ENCODE data around the gene PGGHG.
A peak's percentile ranks its signal among the peaks of the same experiment; 100 is the strongest.
"Not testable (repeated sequence)": the region's sequence is repeated elsewhere in the genome, so short reads cannot be mapped to it uniquely, and the experiment has no call there.

The PGGHG gene

GRCh38 chr11:259413-259812, 29.5 kb upstream of the PGGHG start:
- Mint-ChIP-seq H3K27ac (no peak overlapping the region), H3K4me3 (no peak overlapping the region), H3K4me1 (no peaks in the 10 kb centered on the region), H3K27me3 (no peaks in the 10 kb centered on the region), H3K9me3 (no peaks in the 10 kb centered on the region)
- DNase-seq, result no peak
- no peak for ATAC-seq

DNA sequence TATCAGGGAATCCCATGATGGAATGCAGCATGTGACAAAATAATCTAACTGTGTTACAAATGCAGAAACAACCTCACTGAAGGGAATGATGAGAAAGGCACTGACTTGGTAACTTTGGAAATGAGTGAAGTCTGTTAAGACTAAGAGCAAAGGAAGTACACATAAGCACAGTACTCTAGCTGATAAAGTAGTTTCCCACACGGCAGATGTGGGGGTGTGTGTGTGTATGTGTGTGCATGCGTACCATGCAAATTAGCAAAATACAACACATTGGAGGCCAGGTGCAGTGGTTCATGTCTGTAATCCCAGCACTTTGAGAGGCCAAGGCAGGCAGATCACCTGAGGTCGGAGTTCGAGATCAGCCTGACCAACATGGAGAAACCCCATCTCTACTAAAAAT, 27.3 kb upstream of the PGGHG start:
- Mint-ChIP-seq H3K27ac (no peak overlapping the region), H3K4me1 (no peaks in the 10 kb centered on the region), H3K4me3 (no peak overlapping the region), H3K9me3 (no peaks in the 10 kb centered on the region), H3K27me3 (no peaks in the 10 kb centered on the region)
- ATAC-seq, result no peak
- no peak for DNase-seq

DNA sequence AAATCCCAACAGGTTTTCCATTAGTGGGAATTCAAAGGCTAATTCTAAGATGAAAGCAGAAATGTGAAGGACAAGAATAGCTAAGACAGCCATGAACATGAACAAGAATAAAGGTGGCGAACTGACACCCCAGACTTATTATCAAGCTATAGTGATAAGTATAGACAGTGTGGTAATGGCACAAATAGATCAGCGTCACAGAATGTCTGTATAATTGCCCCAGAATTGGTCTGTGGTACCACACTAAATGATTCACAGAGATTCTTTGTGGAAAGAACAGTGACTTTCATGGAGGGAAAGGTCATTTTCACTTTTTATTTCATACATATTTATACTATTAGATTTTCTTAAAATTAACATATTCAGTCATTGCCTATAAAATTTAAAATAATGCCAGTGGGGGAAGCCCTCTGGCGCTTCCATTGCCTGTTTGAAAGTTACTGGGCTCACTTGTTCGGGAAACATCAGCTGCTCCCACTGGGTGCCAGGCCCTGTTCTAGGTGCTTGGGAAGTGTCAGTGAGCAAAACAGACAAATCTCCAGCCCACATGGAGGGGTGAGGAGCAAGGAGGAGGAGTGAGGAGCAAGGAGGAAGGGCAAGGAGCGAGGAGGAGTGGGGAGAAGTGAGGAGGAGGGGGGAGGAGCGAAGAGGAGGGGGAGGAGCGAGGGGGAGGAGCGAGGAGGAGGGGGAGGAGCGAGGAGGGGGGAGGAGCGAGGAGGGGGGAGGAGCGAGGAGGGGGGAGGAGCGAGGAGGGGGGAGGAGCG, 22.1 kb upstream of the PGGHG start:
- H3K4me1 Mint-ChIP-seq, result peaks cover 41% of the 10 kb centered on the region
- DNase-seq (peak; percentile 49 to 56), ATAC-seq (peak; percentile 58)
- H3K27ac Mint-ChIP-seq, result peak overlapping the region; percentile 93 to 95
- no peaks in the 10 kb centered on the region for H3K9me3 Mint-ChIP-seq
- no peaks in the 10 kb centered on the region for H3K27me3 Mint-ChIP-seq
- H3K4me3 Mint-ChIP-seq, result peak overlapping the region; percentile 81 to 84

DNA sequence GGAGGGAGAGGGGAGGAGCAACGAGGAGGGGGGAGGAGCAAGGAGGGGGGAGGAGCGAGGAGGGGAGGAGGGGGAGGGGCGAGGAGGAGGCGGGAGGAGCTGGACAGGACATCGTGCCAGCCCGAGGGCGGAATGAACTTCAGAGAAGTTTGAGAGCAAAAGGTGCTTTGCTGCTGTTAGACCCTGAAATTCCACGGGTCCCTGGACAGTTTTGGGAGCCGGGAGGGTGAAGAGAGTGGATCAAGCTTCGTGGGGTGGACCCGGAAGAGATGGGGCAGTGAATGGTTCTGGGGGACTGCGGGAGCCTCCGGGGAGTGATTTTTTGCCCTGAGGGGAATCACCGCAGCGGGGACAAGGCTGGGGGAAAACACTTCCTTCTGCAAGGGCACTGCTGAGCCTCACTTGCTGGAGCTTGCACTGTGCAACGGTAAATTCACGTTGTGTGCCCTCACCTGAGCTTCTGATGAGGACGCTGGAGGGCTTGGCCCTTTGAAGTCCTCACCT, 21.4 kb upstream of the PGGHG start:
- peak overlapping the region; percentile 90 to 99 for H3K4me3 Mint-ChIP-seq
- H3K27me3 Mint-ChIP-seq, result no peaks in the 10 kb centered on the region
- DNase-seq (peak; percentile 72 to 76), ATAC-seq (peak; percentile 47)
- H3K27ac Mint-ChIP-seq, result peak overlapping the region; percentile 100
- H3K9me3 Mint-ChIP-seq, result no peaks in the 10 kb centered on the region
- H3K4me1 Mint-ChIP-seq, result peaks cover 41% of the 10 kb centered on the region

GRCh38 chr11:268716-269145, 20.2 kb upstream of the PGGHG start:
- H3K9me3 Mint-ChIP-seq, H3K27me3 Mint-ChIP-seq: not testable (repeated sequence)
- H3K4me3 Mint-ChIP-seq, result peak overlapping the region; percentile 90 to 99
- ATAC-seq, result peak; percentile 71
- peaks cover 41% of the 10 kb centered on the region for H3K4me1 Mint-ChIP-seq
- H3K27ac Mint-ChIP-seq, result peak overlapping the region; percentile 100
- peak; percentile 68 to 82 for DNase-seq

GRCh38 chr11:269146-269890, 19.6 kb upstream of the PGGHG start:
- DNase-seq (peak; percentile 70 to 76), ATAC-seq (peak; percentile 76)
- Mint-ChIP-seq H3K9me3 (no peaks in the 10 kb centered on the region), H3K27ac (peak overlapping the region; percentile 100), H3K4me3 (peak overlapping the region; percentile 90 to 99), H3K4me1 (peaks cover 41% of the 10 kb centered on the region), H3K27me3 (no peaks in the 10 kb centered on the region)

GRCh38 chr11:270451-271318, 18.2 kb upstream of the PGGHG start:
- ATAC-seq (no peak), DNase-seq (peak in 1 of 2 donors; percentile 8)
- Mint-ChIP-seq H3K4me1 (peaks cover 41% of the 10 kb centered on the region), H3K4me3 (peak overlapping the region; percentile 25 to 99), H3K27me3 (no peaks in the 10 kb centered on the region), H3K9me3 (peaks cover under 1 to 2% of the 10 kb centered on the region in 2 donors), H3K27ac (peak overlapping the region; percentile 100)

DNA sequence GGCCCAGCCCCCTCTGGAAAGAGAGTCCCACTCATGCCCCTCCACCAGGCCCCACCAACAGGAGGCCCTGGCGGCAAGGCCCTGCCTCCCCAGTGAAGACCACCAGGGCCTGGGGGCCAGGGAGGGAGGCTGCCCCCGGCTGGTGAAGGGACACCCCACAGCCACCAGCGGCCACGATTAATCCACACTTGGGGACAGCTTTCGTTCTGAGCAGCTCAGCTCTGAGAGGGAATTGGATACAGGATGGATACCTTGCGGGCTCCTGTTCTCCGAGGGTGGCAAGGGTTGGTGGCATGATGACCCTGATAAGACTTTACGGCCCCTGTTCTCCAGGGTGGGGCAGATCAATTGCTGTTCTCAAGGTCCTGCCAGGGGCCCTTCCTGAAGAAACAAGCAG, 17.6 kb upstream of the PGGHG start:
- peaks cover 6 to 8% of the 10 kb centered on the region in 2 donors for H3K9me3 Mint-ChIP-seq
- H3K27ac Mint-ChIP-seq, result no peak overlapping the region
- peak in 1 of 2 donors; percentile 13 for DNase-seq
- no peak overlapping the region for H3K4me3 Mint-ChIP-seq
- ATAC-seq, result no peak
- peaks cover 41% of the 10 kb centered on the region for H3K4me1 Mint-ChIP-seq
- no peaks in the 10 kb centered on the region for H3K27me3 Mint-ChIP-seq

DNA sequence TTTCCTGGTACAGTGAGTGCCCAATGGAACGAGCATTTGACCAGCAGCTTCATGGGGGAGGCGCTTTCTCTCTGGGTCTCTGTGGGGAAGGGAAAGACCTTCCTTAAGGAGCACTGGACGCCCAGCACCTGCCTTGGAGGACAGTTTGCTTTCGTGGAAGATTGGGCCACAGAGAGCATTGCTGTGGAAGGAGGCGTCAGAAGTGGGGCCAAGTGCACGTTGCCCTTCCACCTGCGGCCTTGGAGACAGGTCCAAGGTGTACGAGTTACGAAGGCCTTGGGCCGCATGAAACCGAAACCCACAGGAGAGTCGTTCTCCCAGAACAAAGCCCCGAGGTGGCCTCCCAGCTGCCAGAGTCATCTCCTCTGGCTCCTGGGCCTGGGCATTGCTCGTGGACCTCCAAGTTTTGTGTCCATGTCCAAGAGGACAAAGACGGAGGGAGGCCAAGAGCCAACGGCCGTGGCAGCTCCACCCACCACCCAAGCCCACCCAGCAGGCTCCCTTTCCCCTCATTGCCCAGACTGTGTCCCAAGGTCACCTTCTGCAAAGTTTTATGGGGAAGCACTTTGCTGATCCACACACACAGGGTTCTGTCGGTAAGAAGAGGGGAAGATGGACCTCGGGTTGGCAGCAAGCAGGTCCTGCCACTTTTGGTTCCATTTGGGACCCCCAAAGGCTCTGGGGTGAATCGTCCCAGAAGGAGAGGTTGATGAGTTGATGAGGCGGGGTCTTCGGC, 16.6 kb upstream of the PGGHG start:
- Mint-ChIP-seq H3K27ac (no peak overlapping the region), H3K27me3 (no peaks in the 10 kb centered on the region), H3K4me3 (no peak overlapping the region), H3K9me3 (peaks cover 12 to 15% of the 10 kb centered on the region in 2 donors), H3K4me1 (peaks cover 38% of the 10 kb centered on the region)
- no peak for DNase-seq
- ATAC-seq, result no peak

GRCh38 chr11:272931-273198, 16.1 kb upstream of the PGGHG start:
- DNase-seq (no peak), ATAC-seq (no peak)
- Mint-ChIP-seq H3K27me3 (no peaks in the 10 kb centered on the region), H3K4me1 (peaks cover 38% of the 10 kb centered on the region), H3K9me3 (peaks cover 15 to 16% of the 10 kb centered on the region in 2 donors), H3K27ac (no peak overlapping the region), H3K4me3 (no peak overlapping the region)

GRCh38 chr11:276219-276618, 12.7 kb upstream of the PGGHG start:
- no peak overlapping the region for H3K27ac Mint-ChIP-seq
- H3K9me3 Mint-ChIP-seq, result peaks cover 15 to 16% of the 10 kb centered on the region in 2 donors
- H3K4me1 Mint-ChIP-seq, result peaks cover 27% of the 10 kb centered on the region
- H3K27me3 Mint-ChIP-seq, result peaks cover 14% of the 10 kb centered on the region
- no peak overlapping the region for H3K4me3 Mint-ChIP-seq
- DNase-seq (no peak), ATAC-seq (no peak)

- Mint-ChIP-seq H3K27ac (peak within 1 kb of the TSS; percentile 93 to 98), H3K4me1 (peaks cover 47% of the 10 kb centered on the region), H3K9me3 (peaks cover 15 to 16% of the 10 kb centered on the region in 2 donors), H3K27me3 (peaks cover 26% of the 10 kb centered on the region), H3K4me3 (peak within 1 kb of the TSS; percentile 89)
- peak; percentile 17 to 41 for DNase-seq
- ATAC-seq, result no peak
Observed at GRCh38 chr11:278001-278951, 10.7 kb upstream of the PGGHG start, which contains the start of gene NLRP6. TSS of gene NLRP6 (plus strand) at chr11:278407. CDS start at chr11:278570, 163 bp downstream.

DNA sequence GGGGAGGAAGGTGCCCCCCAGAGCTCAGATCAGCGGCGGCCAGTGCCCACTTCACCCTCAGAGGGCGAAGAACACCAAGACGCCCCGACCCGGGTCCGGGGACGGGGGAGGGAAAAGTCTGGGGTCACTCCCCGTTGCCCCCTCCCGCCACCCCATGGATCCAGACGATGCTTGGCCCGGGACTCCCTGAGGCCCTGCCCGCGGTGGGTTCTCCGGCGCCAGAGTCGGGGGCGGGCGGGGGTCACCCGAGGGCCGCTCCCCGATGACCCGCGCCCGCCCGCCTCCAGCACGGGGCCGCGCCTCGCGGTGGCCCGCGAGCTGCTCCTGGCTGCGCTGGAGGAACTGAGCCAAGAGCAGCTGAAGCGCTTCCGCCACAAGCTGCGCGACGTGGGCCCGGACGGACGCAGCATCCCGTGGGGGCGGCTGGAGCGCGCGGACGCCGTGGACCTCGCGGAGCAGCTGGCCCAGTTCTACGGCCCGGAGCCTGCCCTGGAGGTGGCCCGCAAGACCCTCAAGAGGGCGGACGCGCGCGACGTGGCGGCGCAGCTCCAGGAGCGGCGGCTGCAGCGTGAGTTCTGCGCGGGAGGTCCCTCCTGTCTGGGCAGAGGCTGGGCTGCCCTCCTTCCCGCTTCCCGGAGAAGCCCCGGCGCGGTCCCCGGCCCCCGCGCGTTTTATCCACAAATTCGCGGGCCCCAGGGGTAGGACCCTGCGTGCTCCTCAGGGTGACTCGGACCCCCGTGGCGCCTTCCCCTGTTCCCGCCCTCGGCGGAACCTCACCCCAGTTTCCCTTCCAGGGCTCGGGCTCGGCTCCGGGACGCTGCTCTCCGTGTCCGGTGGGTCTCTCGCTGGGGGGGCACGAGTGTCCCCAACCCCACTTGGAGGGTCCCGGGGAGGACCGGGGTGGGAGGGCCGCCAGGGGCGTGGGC, 9.6 kb upstream of the PGGHG start:
- Mint-ChIP-seq H3K4me3 (peak overlapping the region; percentile 89), H3K27me3 (peaks cover 26% of the 10 kb centered on the region), H3K4me1 (peaks cover 56% of the 10 kb centered on the region), H3K27ac (peak overlapping the region in 1 of 2 donors; percentile 98), H3K9me3 (peaks cover 15 to 16% of the 10 kb centered on the region in 2 donors)
- peak; percentile 26 to 33 for DNase-seq
- ATAC-seq, result peak; percentile 10
